ENCODE data around the gene OR6B3. TPM values are rescaled to one million over a fixed set of nuclear protein-coding genes. Genes with fewer than 3 reads are reported as not detected.

Gene OR6B3
- total RNA-seq, 4 donors from 2014 or later, result 0.90 to 14.0 (median 3.1) TPM

GRCh38 chr2:240056678-240057077 lies 3.4 kb upstream of the OR6B3 start:
- no peak for TF ChIP-seq CTCF (IDR thresholded peaks at IDR 0.05)
- no peak for TF ChIP-seq EP300 (IDR thresholded peaks at IDR 0.05)
- TF ChIP-seq POLR2A (IDR thresholded peaks at IDR 0.05), result no peak
- peaks cover 0 to 20% (median 0%) of the 10 kb centered on the region in 4 donors for H3K4me1 ChIP-seq
- DNase-seq (ENCODE audit: low spot score in 2 of 2), result no peak
- WGBS, 2 donors, result 78 to 82% methylated on average over 11 of the region's 11 CpGs
- H3K36me3 ChIP-seq, result no peaks in the 10 kb centered on the region
- H3K27me3 ChIP-seq, result peaks cover 0 to 21% of the 10 kb centered on the region in 2 donors
- H3K4me3 ChIP-seq, result no peak overlapping the region
- H3K9me3 ChIP-seq, result no peaks in the 10 kb centered on the region
- H3K27ac ChIP-seq, result peak overlapping the region in 1 of 4 donors; percentile 38

GRCh38 chr2:240055177-240055917 lies 2.0 kb upstream of the OR6B3 start:
- Histone ChIP-seq H3K36me3 (no peaks in the 10 kb centered on the region), H3K4me3 (no peak overlapping the region), H3K4me1 (peaks cover 0 to 24% (median 0%) of the 10 kb centered on the region in 4 donors), H3K27me3 (peaks cover 0 to 27% of the 10 kb centered on the region in 2 donors), H3K9me3 (no peaks in the 10 kb centered on the region), H3K27ac (peak overlapping the region in 1 of 4 donors; percentile 81)
- no peak for DNase-seq (ENCODE audit: low spot score in 2 of 2)
- no peak for TF ChIP-seq CTCF (IDR thresholded peaks at IDR 0.05)
- TF ChIP-seq EP300 (IDR thresholded peaks at IDR 0.05), result no peak
- TF ChIP-seq POLR2A (IDR thresholded peaks at IDR 0.05), result no peak
- 54 to 56% methylated on average over 13 of the region's 13 CpGs for WGBS, 2 donors

- no peak for DNase-seq (ENCODE audit: low spot score in 2 of 2)
- Histone ChIP-seq H3K9me3 (no peaks in the 10 kb centered on the region), H3K4me3 (peak overlapping the region in 1 of 4 donors; percentile 13), H3K27ac (peak overlapping the region in 2 of 4 donors; percentile 80 to 81), H3K27me3 (peaks cover 0 to 27% of the 10 kb centered on the region in 2 donors), H3K36me3 (no peaks in the 10 kb centered on the region), H3K4me1 (peaks cover 0 to 28% (median 0%) of the 10 kb centered on the region in 4 donors)
- no peak for TF ChIP-seq EP300 (IDR thresholded peaks at IDR 0.05)
- no peak for TF ChIP-seq POLR2A (IDR thresholded peaks at IDR 0.05)
- no peak for TF ChIP-seq CTCF (IDR thresholded peaks at IDR 0.05)
- WGBS, 2 donors, result 59 to 68% methylated on average over 12 of the region's 12 CpGs
Observed at GRCh38 chr2:240052524-240052923, 797 bp downstream of the OR6B3 start.

- Histone ChIP-seq H3K27me3 (peaks cover 0 to 27% of the 10 kb centered on the region in 2 donors), H3K9me3 (no peaks in the 10 kb centered on the region), H3K27ac (peak overlapping the region; percentile 4 to 81 (median 52)), H3K36me3 (no peaks in the 10 kb centered on the region), H3K4me1 (peaks cover 0 to 28% (median 0%) of the 10 kb centered on the region in 4 donors), H3K4me3 (peak overlapping the region in 1 of 4 donors; percentile 17)
- TF ChIP-seq POLR2A (IDR thresholded peaks at IDR 0.05) (no peak), EP300 (IDR thresholded peaks at IDR 0.05) (no peak), CTCF (IDR thresholded peaks at IDR 0.05) (no peak)
- DNase-seq (ENCODE audit: low spot score in 2 of 2), result no peak
- WGBS, 2 donors, result 23 to 36% methylated on average over 4 of the region's 4 CpGs
Observed at GRCh38 chr2:240051697-240052096, 1.6 kb downstream of the OR6B3 start.

GRCh38 chr2:240050278-240050677 lies 3.0 kb downstream of the OR6B3 start:
- no peaks in the 10 kb centered on the region for H3K9me3 ChIP-seq
- H3K4me1 ChIP-seq, result peaks cover 0 to 28% (median 0%) of the 10 kb centered on the region in 4 donors
- 76 to 81% methylated on average over 12 of the region's 12 CpGs for WGBS, 2 donors
- peak overlapping the region in 2 of 4 donors; percentile 80 to 81 for H3K27ac ChIP-seq
- peaks cover 0 to 23% of the 10 kb centered on the region in 2 donors for H3K27me3 ChIP-seq
- DNase-seq (ENCODE audit: low spot score in 2 of 2), result no peak
- TF ChIP-seq POLR2A (IDR thresholded peaks at IDR 0.05) (no peak), EP300 (IDR thresholded peaks at IDR 0.05) (no peak), CTCF (IDR thresholded peaks at IDR 0.05) (no peak)
- H3K4me3 ChIP-seq, result no peak overlapping the region
- H3K36me3 ChIP-seq, result no peaks in the 10 kb centered on the region
